DOHH2 (cell line): ENCODE results near the gene KRTCAP2.
A peak's percentile ranks its signal among the peaks of the same experiment; 100 is the strongest.
"Not testable (repeated sequence)": the region's sequence is repeated elsewhere in the genome, so short reads cannot be mapped to it uniquely, and the experiment has no call there.

ENCODE experiments used
- H3F3A ChIP-seq: fragments of 200-600 bp; sonication (generic), shearing (Covaris generic); 2 replicates; pipeline ENCODE4 v1.6.0; 2016; ENCODE audit warnings: antibody characterized with exemption, mild to moderate bottlenecking; ENCODE audit not compliant: control insufficient read depth, insufficient read depth
- H3K27ac ChIP-seq: fragments of 200-600 bp; sonication (generic); 2 replicates; pipeline ENCODE4 v1.5.1; 2014; ENCODE audit warnings: low read depth, mild to moderate bottlenecking, low read length, moderate library complexity
- H3K27me3 ChIP-seq: fragments of 200-600 bp; sonication (generic); 2 replicates; pipeline ENCODE4 v1.6.1; 2014; ENCODE audit warnings: mild to moderate bottlenecking, low read length, mixed read lengths; ENCODE audit not compliant: control insufficient read depth
- H3K36me3 ChIP-seq: fragments of 200-600 bp; sonication (generic); 2 replicates; pipeline ENCODE4 v1.6.1; 2014; ENCODE audit warnings: mild to moderate bottlenecking, low read length, moderate library complexity, mixed read lengths; ENCODE audit not compliant: control insufficient read depth
- H3K4me1 ChIP-seq: fragments of 200-600 bp; sonication (generic); 2 replicates; pipeline ENCODE4 v1.6.1; 2014; ENCODE audit warnings: mild to moderate bottlenecking, low read length, mixed read lengths; ENCODE audit not compliant: control insufficient read depth
- H3K4me2 ChIP-seq: fragments of 200-600 bp; sonication (generic); 2 replicates; pipeline ENCODE4 v1.6.0; 2014; ENCODE audit warnings: mild to moderate bottlenecking, low read length, moderate library complexity
- H3K4me3 ChIP-seq: fragments of 200-600 bp; sonication (generic); 2 replicates; pipeline ENCODE4 v1.5.1; 2014; ENCODE audit warnings: mild to moderate bottlenecking, low read length, mixed read lengths
- H3K79me2 ChIP-seq: fragments of 200-600 bp; sonication (generic); 2 replicates; pipeline ENCODE4 v1.6.1; 2014; ENCODE audit warnings: mild to moderate bottlenecking, low read length, mixed read lengths; ENCODE audit not compliant: control insufficient read depth
- H3K9me2 ChIP-seq: fragments of 200-600 bp; sonication (generic); replicated peaks from 2 replicates; pipeline ENCODE4 v1.6.1; 2014; ENCODE audit warnings: mild to moderate bottlenecking, low read length, mixed read lengths; ENCODE audit not compliant: control insufficient read depth
- H3K9me3 ChIP-seq: fragments of 200-600 bp; sonication (generic); 2 replicates; pipeline ENCODE4 v1.6.1; 2014; ENCODE audit warnings: antibody characterized with exemption, low read length, mixed read lengths; ENCODE audit not compliant: control insufficient read depth, insufficient read depth
- H4K20me1 ChIP-seq: fragments of 200-600 bp; sonication (generic); 2 replicates; pipeline ENCODE4 v1.6.0; 2014; ENCODE audit warnings: low read depth, mild to moderate bottlenecking, antibody characterized with exemption, low read length, moderate library complexity; ENCODE audit not compliant: control insufficient read depth, insufficient read depth
- CTCF ChIP-seq: fragments of 200-600 bp; sonication (generic); IDR thresholded peaks from one replicate; pipeline ENCODE4 v1.5.1; 2014; ENCODE audit warnings: antibody characterized with exemption, mild to moderate bottlenecking, low read depth, low read length; ENCODE audit not compliant: poor library complexity, severe bottlenecking
- EZH2phosphoT487 ChIP-seq: fragments of 200-600 bp; sonication (generic); IDR thresholded peaks from 2 replicates; pipeline ENCODE4 v1.6.1; 2017; ENCODE audit warnings: borderline replicate concordance, mild to moderate bottlenecking, antibody characterized with exemption, low read length, moderate library complexity, mixed read lengths

KRTCAP2 gene

GRCh38 chr1:155195201-155196102 lies 22.3 kb upstream of the KRTCAP2 start:
- no peak overlapping the region for H3K27ac ChIP-seq
- H3K4me2 ChIP-seq: peak overlapping the region; percentile 87
- H3K4me1 ChIP-seq: peaks cover 34% of the 10 kb centered on the region
- no peaks in the 10 kb centered on the region for H3K27me3 ChIP-seq
- H3F3A ChIP-seq: peaks cover 11% of the 10 kb centered on the region; the same call in 1 of the 2 replicates
- H3K4me3 ChIP-seq: peak overlapping the region; percentile 82
- H4K20me1 ChIP-seq: no peaks in the 10 kb centered on the region
- 0 out of 2 replicates have a peak, but pooled peaks cover 5% of the 10 kb centered on the region for H3K36me3 ChIP-seq
- TF ChIP-seq CTCF (no peak), EZH2phosphoT487 (no peak)
- H3K9me2 ChIP-seq: no peaks in the 10 kb centered on the region
- H3K9me3 ChIP-seq: no peaks in the 10 kb centered on the region
- no peaks in the 10 kb centered on the region; the same call in 1 of the 2 replicates for H3K79me2 ChIP-seq

GRCh38 chr1:155193991-155194240 lies 20.8 kb upstream of the KRTCAP2 start:
- not testable (repeated sequence) for H3K9me2 ChIP-seq, H3K9me3 ChIP-seq, H3K79me2 ChIP-seq, H4K20me1 ChIP-seq, H3K36me3 ChIP-seq, H3K27me3 ChIP-seq
- Histone ChIP-seq H3K4me1 (peaks cover 34% of the 10 kb centered on the region), H3F3A (peaks cover 11% of the 10 kb centered on the region; the same call in 1 of the 2 replicates), H3K4me3 (peak overlapping the region; percentile 82), H3K4me2 (peak overlapping the region; percentile 87), H3K27ac (peak overlapping the region; percentile 80)

GRCh38 chr1:155193275-155193990 lies 20.3 kb upstream of the KRTCAP2 start:
- Histone ChIP-seq H3K4me3 (peak overlapping the region; percentile 82), H3K9me3 (no peaks in the 10 kb centered on the region), H3K4me1 (peaks cover 34% of the 10 kb centered on the region), H4K20me1 (no peaks in the 10 kb centered on the region), H3K9me2 (no peaks in the 10 kb centered on the region), H3K27me3 (no peaks in the 10 kb centered on the region), H3K27ac (peak overlapping the region; percentile 80), H3K36me3 (0 out of 2 replicates have a peak, but pooled peaks cover 5% of the 10 kb centered on the region), H3K79me2 (no peaks in the 10 kb centered on the region; the same call in 1 of the 2 replicates), H3K4me2 (peak overlapping the region; percentile 87), H3F3A (peaks cover 11% of the 10 kb centered on the region; the same call in 1 of the 2 replicates)
- TF ChIP-seq CTCF (peak; percentile 99), EZH2phosphoT487 (no peak)
